Rectal smooth muscle tissue (tissue), 1 donor: Measurements from ENCODE around the gene ST6GALNAC5.

Source experiments
- H3K27ac ChIP-seq: one replicate; pipeline ENCODE4 v1.7.0; 2013; ENCODE audit warnings: low read depth, low read length, inconsistent platforms
- H3K27me3 ChIP-seq: one replicate; pipeline ENCODE4 v1.7.0; 2013; ENCODE audit warnings: low read length; ENCODE audit not compliant: control insufficient read depth, insufficient read depth
- H3K36me3 ChIP-seq: one replicate; pipeline ENCODE4 v1.7.0; 2013; ENCODE audit warnings: low read length; ENCODE audit not compliant: control insufficient read depth, insufficient read depth
- H3K4me1 ChIP-seq: one replicate; pipeline ENCODE4 v1.7.0; 2013; ENCODE audit warnings: low read length; ENCODE audit not compliant: control insufficient read depth, insufficient read depth
- H3K4me3 ChIP-seq: one replicate; pipeline ENCODE4 v1.7.0; 2013; ENCODE audit warnings: low read length
- H3K9ac ChIP-seq: one replicate; pipeline ENCODE4 v1.7.0; 2013; ENCODE audit warnings: low read length

The ST6GALNAC5 gene

DNA sequence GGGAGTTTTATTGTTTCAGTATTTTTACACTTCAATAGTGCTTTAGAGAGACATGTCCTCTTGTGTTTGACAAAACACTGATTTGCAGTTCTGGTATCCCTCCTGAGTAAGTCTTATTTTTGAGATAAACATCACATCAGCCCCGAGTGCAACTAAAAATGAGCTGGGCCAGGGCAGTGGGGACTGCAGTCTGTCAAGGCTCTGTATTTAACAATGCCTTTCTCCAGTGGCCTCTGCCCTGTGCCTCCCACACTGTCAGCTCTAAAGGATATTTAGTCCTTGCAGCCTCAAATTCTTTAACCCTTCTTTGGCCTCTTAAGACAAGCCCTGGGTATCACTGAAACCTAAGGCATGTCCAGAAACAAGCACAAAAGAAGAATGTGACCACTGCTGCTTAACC, 160.6 kb downstream of the ST6GALNAC5 start:
- H3K4me1 ChIP-seq = peaks cover 2% of the 10 kb centered on the region
- no peak overlapping the region for H3K4me3 ChIP-seq

DNA sequence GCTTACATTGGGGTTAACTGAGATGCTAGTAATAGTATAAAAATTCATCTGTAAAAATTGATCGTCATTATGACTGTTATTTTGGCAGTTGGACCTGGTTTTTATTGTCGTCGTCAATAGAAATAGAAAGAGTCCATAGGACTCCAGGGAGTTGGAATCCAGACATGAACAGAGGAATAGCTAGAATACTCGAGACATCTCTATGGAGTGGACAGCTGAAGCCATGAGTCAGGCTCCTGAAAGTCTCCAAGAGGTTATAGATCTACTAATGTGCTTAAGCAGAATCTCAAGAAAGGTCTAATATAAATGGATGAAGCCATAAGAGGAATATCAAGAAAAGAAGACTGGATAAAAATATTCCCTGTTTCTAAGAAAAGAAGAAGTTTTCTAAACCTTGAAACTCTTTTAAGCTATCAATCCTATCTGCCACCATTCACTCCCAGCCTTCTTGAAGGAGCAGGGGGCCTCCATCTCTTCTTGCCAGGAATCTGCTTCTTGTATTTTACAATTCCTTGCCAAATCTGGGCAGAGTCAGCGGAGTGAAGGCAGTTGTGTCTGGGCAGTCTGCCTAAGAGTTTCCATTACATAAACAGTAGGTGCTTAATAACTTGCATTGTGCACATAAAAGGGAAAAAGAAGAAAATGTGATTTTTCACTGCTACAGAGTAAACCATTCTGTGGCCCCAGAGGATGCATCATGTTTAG, 163.3 kb downstream of the ST6GALNAC5 start:
- Histone ChIP-seq H3K4me3 (no peak overlapping the region), H3K36me3 (no peaks in the 10 kb centered on the region)

More for the DNA sequence above, 160.6 kb downstream of the ST6GALNAC5 start:
- no peaks in the 10 kb centered on the region for H3K27me3 ChIP-seq
- H3K36me3 ChIP-seq = no peaks in the 10 kb centered on the region
- H3K27ac ChIP-seq = no peak overlapping the region
- no peak overlapping the region for H3K9ac ChIP-seq

DNA sequence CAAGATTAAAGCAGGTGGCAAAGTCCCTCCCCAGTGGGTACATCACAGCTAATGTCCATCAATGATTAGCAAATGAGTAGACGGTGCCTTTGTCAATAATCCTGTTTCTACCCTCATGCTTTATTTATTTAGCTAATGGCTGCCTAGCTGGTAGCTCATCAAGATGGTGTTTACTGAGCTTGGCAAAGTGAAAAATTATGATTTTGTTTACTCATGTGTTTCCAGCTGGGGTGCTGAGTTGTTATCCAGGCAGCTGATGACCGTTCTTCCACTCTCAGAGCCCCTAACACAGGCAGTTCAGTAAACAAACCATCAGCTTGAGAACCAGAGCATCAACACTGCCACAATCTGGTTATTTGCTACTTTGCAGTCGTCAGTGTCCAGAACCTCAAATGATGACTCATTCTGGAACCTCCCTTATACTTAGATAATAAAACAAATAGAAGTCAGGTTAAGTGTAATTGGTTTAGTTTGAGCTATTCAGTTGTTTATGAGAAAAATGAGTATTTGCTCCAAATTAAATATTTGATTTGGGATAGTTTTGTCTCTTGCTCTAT, 163.9 kb downstream of the ST6GALNAC5 start:
- Histone ChIP-seq H3K9ac (no peak overlapping the region), H3K4me1 (peaks cover 2% of the 10 kb centered on the region), H3K27me3 (no peaks in the 10 kb centered on the region), H3K27ac (no peak overlapping the region), H3K36me3 (no peaks in the 10 kb centered on the region), H3K4me3 (no peak overlapping the region)

More for the DNA sequence above, 163.3 kb downstream of the ST6GALNAC5 start:
- Histone ChIP-seq H3K27me3 (no peaks in the 10 kb centered on the region), H3K27ac (no peak overlapping the region), H3K4me1 (peaks cover 2% of the 10 kb centered on the region), H3K9ac (no peak overlapping the region)

- no peak overlapping the region for H3K9ac ChIP-seq
- no peak overlapping the region for H3K27ac ChIP-seq
- no peaks in the 10 kb centered on the region for H3K36me3 ChIP-seq
- H3K27me3 ChIP-seq = no peaks in the 10 kb centered on the region
- peaks cover 13% of the 10 kb centered on the region for H3K4me1 ChIP-seq
- no peak overlapping the region for H3K4me3 ChIP-seq
Measured at GRCh38 chr1:77036560-77036959, 169.3 kb downstream of the ST6GALNAC5 start.

- H3K9ac ChIP-seq = no peak overlapping the region
- no peaks in the 10 kb centered on the region for H3K27me3 ChIP-seq
- H3K4me1 ChIP-seq = peaks cover 13% of the 10 kb centered on the region
- H3K27ac ChIP-seq = no peak overlapping the region
- no peak overlapping the region for H3K4me3 ChIP-seq
- no peaks in the 10 kb centered on the region for H3K36me3 ChIP-seq
Measured at GRCh38 chr1:77037038-77037437, 169.8 kb downstream of the ST6GALNAC5 start.

DNA sequence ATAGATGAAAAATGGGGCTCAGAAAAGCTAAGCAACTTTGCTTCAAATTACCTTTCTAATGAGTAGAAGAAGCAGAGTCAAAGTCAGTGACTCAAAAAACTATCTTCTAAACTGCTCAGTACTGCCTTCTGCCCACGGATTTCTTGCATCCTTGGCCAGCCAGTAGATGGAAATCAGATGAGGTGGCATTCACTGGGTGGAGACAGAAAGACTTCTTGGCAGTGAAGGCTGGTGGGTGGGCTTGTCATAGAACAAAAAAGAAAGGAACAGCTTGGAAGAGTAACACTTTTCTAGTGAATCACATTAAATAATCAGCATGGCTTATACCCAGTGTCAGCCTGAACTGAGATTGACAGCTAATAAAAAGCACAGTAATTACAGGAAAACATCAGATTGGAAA, 170.7 kb downstream of the ST6GALNAC5 start:
- Histone ChIP-seq H3K9ac (no peak overlapping the region), H3K36me3 (no peaks in the 10 kb centered on the region), H3K27me3 (no peaks in the 10 kb centered on the region), H3K4me3 (no peak overlapping the region), H3K4me1 (peaks cover 13% of the 10 kb centered on the region), H3K27ac (no peak overlapping the region)

DNA sequence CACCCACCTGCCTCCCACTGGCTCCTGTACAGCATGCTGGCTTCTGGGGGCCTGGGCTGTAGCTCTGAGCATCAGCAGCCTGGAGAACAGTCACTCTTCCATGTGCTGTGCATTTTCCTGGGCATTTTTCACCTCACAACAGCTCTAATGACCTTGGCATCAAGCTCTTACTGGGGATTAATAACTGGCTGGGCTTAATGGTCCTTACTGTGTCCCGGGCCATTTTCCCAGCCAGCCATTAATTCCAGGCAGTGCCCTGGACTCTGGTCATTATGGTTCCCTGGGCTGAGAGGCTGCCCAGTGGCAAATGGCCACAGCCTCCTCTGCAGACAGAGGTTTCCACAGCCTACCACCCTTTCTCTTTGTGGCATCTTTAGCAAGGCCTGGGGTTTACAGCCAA, 171.8 kb downstream of the ST6GALNAC5 start:
- no peaks in the 10 kb centered on the region for H3K27me3 ChIP-seq
- no peaks in the 10 kb centered on the region for H3K36me3 ChIP-seq
- H3K27ac ChIP-seq = peak overlapping the region; percentile 71
- H3K4me3 ChIP-seq = no peak overlapping the region
- no peak overlapping the region for H3K9ac ChIP-seq
- H3K4me1 ChIP-seq = peaks cover 13% of the 10 kb centered on the region

DNA sequence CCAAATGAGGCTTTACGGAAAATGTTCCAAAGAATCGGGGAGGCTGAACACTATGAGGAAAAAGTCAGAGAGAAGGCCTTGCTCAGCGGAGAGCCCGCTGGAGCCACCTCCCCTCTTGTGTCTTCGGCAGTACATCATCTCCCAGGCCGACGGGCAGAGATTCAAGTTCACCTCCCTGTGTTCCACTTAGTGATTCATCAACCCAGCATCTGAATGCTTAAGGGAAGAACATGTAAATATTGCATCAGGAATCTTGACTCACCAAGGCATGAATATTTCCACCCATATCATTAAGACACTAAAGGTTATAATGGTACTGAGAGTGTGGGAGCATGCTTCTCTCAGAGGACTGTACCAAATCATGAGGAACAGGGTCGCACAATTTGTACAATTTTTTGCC, 172.5 kb downstream of the ST6GALNAC5 start:
- Histone ChIP-seq H3K36me3 (no peaks in the 10 kb centered on the region), H3K27me3 (no peaks in the 10 kb centered on the region), H3K4me1 (peaks cover 13% of the 10 kb centered on the region), H3K9ac (no peak overlapping the region), H3K27ac (no peak overlapping the region), H3K4me3 (no peak overlapping the region)

DNA sequence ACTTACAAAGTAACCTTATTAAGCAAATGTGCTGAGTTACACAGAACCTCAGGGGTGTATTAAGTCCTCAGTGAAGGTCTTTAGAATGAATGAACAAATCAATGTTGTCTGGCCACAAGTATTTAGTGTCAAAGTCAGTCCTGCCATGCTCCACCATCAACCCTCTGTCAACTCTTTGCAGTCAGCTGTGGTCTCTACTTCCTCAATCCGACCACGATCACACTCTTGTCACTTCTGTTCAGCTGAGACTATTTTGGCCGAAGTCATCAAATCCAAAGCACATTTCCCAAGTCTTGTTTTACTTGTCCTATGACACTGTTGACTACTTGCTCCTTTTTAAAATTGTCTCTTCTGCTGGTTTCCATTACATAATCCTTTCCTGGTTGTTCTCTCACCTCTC, 173.5 kb downstream of the ST6GALNAC5 start:
- no peak overlapping the region for H3K4me3 ChIP-seq
- no peak overlapping the region for H3K9ac ChIP-seq
- H3K4me1 ChIP-seq = peaks cover 13% of the 10 kb centered on the region
- H3K27me3 ChIP-seq = no peaks in the 10 kb centered on the region
- H3K36me3 ChIP-seq = no peaks in the 10 kb centered on the region
- no peak overlapping the region for H3K27ac ChIP-seq

DNA sequence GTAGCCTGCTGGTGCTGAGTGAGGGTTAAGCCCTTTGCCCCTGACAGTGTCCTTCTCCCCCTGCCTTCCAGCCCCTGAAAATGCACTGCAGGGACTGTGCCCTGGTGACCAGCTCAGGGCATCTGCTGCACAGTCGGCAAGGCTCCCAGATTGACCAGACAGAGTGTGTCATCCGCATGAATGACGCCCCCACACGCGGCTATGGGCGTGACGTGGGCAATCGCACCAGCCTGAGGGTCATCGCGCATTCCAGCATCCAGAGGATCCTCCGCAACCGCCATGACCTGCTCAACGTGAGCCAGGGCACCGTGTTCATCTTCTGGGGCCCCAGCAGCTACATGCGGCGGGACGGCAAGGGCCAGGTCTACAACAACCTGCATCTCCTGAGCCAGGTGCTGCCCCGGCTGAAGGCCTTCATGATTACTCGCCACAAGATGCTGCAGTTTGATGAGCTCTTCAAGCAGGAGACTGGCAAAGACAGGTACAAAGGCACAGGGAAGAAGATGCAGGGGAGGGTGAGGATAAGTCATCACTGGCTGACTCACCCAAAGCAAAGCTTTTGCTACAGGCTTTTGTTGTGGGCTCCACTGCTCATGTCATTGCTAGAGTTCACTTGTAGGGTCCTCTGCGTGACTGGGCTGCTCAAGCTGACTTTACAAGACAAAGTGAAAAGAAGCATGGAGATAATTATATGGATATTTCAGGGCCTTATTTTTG, 177.0 kb downstream of the ST6GALNAC5 start:
- Histone ChIP-seq H3K4me1 (peaks cover 6% of the 10 kb centered on the region), H3K27me3 (no peaks in the 10 kb centered on the region), H3K27ac (no peak overlapping the region), H3K4me3 (no peak overlapping the region), H3K36me3 (no peaks in the 10 kb centered on the region), H3K9ac (no peak overlapping the region)

DNA sequence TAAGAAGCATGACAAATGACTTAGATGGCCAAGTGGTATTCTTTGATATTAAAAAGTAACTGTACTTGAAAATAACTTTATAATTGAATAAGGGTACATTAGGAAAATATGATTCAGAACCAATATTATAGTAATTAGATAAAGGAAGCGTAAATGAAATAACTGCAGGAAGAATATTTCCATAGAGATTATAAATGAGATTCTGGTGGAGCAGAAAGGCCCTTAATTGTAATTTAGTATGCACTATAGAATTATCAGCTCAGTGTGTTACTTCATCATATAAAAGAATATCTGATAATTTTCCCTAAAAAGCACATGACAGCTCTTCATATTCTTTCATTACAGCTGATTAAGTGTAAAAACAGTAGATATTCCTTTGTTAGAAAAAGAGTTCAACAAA, 180.3 kb downstream of the ST6GALNAC5 start:
- Histone ChIP-seq H3K27ac (no peak overlapping the region), H3K4me3 (no peak overlapping the region), H3K36me3 (no peaks in the 10 kb centered on the region), H3K27me3 (no peaks in the 10 kb centered on the region), H3K4me1 (no peaks in the 10 kb centered on the region), H3K9ac (no peak overlapping the region)

GRCh38 chr1:77047978-77048614, 180.8 kb downstream of the ST6GALNAC5 start:
- Histone ChIP-seq H3K9ac (no peak overlapping the region), H3K27ac (no peak overlapping the region), H3K36me3 (no peaks in the 10 kb centered on the region), H3K27me3 (no peaks in the 10 kb centered on the region), H3K4me3 (no peak overlapping the region), H3K4me1 (no peaks in the 10 kb centered on the region)
